ENCODE measurements around the gene GNAT1. TPM values are rescaled to one million over a fixed set of nuclear protein-coding genes. Genes with fewer than 3 reads are reported as not detected.

Gene GNAT1
- total RNA-seq, 1 donor from 2014 or later, result not detected

DNA sequence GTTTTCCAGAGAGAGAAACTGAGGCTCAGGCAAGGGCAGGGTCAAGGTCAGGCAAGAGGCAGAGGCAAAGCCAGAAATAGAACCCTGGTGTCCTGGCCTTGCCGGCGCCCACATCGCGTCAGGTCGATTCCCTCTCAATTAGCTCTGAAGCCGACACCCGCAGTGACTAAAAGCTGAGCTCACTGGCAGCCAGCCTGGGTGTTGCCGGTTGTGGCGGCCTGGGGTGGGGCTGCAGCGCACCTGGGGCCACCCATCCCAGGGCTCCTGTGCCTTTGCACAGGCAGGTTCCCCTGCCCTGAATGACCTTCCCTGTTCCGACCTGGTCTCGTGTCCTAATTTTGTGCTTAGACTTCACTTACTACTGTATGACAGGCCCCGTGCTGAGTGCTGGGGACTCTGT is 30.1 kb upstream of the GNAT1 start:
- no peak for DNase-seq (ENCODE audit: low spot score)
- intact Hi-C loops (cut with DNase I), result no loop called here

DNA sequence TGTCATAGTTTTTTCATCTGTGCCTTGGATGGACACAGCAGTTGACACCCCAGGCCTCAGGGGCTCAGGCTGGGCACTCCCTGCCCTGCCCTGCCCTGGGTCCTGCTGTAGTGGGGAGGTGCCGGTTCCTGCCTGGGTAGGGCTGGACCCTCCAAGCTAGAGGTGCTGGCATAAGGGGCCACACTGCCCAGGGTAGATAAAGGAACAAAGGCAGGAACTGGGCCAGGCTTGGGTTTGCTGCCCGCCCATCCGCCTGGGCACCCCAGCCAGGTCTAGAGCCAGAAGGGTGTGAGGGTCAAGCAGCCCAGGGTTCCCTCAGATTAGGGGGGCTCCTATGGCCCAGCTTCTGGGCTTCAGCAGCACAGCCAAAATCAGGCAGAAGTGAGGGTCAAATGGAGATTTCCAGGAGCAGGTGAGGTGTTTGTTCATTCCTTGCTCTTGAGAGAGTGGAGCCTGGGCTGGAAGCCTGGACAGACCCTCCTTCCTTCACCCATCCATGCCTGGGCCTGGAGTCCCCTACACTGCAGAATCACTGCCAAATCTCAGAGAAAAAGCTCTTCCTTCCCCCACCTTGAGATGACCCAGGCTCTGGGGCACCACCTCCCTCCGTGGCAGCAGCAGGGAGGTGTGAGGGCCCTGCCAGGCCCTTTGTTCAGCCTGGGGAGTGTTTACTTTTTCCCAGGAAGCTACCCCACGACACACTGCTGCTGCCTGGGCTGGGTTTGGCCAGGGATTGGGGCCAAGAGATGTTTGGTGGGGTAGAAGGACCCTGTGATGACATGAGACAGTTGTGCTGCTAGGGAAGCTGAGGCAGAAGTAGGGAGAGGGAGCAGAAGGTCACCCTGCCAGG is 29.2 kb upstream of the GNAT1 start:
- no peak for DNase-seq (ENCODE audit: low spot score)

DNA sequence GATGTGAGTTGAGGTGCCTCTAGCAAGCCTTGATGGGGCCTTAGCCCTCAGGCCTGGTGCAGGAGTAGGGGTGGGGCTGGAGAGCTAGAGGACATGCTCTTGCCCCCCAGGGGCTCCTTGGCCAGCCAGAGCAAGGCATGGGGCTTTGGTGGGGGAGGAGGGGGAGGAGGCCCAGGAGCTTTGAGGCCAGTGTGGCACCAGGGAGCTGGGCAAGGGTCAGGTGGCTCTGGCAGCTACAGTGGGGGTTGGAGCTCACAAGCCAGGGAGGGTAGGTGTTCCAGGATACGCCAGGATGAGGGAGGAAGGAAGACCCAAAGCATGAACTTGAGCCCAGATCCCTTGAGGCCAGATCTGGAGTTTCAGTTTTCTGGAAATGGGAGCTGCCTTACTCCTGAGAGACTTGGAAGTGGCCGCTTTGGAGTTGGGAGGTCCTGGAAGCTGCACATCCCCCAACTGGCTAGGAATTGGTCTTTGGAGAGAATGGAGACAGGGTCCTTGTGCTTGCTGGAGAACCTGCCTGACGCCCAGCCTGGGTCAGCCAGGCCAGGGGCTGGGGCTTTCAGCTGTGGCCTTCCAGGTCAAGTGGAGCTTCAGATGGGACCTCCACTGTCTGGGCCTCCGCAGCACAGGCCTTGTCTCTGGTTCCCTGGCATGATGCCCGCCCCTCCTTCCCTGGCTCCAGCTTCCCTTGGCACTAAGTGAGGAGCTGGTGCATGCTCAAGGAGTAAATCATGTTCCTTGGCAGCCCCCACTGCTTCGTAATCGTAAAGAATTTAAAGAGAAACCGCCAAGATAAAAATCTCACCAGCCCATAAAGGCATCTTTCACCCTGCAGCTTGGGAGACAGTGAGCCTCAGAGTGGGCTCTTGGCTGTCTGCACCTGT is 27.6 kb upstream of the GNAT1 start:
- intact Hi-C loops (cut with DNase I), result no loop called here
- no peak for DNase-seq (ENCODE audit: low spot score)

More for the DNA sequence above, 29.2 kb upstream of the GNAT1 start:
- intact Hi-C loops (cut with DNase I), result no loop called here

DNA sequence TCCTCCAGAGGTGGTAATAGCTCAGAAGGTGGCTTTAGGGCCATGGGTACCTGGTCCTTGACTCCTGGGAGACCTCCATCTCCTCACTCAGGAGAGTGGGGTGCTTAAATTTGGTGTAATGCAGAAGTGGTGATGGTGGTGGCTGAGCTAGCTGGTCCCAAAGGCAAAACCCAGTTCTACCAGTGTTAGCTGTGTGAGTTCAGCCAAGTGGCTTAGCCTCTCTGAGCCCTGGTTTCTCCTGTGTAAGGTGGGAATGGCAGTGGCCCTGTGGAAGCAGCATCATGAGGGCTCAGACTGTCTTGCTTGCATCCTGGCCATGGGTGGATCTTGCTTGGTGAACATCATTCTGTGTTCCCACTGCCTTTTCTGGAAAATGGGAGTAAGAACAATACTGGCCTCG is 26.9 kb upstream of the GNAT1 start:
- DNase-seq (ENCODE audit: low spot score), result no peak
- intact Hi-C loops (cut with DNase I), result no loop called here

DNA sequence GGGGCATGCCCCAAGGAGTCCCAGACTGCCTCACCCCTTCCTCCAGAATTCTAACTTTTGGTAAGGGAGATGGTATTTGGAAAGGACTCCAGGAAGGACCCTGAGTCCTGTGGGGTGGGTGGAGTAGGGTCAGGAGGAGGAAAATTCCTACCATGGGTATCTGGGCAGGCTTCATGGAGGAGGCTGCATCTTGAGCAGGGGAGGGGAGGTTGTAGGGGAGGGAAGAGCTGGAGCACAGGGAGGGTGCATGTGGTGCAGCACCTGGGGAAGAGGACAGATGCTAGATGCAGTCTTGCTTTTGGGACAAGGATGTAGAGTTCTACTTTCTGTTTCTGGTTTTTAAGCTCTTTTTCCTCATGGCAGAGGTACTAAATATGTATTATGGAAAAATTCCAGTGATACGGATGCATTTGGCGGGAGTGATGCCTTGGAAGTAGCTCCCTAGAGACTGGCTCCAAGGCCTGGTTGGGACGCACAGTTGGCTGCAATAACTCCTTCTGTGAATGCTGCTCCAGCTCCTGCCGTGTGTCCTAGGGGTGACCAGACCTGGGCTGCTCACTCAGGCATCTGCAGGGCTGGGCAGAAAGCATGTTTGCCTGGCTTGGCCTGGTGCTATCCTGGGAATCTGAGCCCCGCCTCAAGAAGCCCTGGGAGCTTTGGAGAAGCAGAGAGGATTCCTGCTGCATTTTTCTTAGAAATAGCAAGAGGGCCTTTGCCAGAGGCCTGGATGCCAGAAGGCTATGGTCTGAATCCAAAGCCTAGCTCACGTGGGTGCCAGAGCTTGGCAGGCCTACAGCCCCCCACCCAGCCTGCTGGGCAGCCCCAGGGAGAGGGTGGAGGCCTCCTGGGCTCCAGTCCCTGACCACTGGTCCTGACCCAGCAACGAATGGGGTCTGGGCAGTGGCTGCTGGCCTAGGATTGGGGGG is 26.2 kb upstream of the GNAT1 start:
- intact Hi-C loops (cut with DNase I), result no loop called here
- no peak for DNase-seq (ENCODE audit: low spot score)

DNA sequence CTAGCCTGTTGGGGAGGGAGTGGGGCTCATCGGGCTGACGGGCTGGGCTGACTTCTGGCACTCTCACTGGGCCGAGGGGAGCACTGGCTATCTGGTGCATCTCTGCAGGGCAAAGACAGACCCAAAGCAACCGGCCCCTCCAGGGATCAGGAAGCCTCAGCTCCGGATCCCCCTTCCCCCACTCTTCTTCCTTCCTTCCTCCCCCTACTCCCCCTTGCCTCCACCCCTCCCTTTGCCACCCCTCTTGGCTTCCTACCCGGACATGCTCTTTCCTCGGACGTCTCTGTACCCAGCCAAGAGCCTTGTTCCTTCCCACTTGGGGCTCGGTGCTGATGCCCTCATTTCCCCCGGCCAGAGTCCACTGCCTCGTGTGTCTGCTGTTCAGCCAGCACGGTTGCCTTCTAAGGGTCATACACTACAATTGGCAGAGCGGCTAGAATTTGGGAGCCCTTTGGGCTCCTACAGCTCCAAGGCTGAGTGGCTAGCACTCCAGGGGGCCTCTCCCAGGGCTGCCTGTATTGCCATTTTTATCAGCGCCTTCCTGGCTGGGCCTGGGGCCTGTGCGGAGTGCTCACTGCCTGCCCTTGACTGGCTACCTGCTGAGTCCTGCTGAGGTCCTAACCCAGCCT is 25.4 kb upstream of the GNAT1 start:
- intact Hi-C loops (cut with DNase I), result loop anchor here (1.0 to 2.0 kb wide), 2 partner anchors 11 to 23 kb away; partner anchors contain the start of gene SEMA3F
- DNase-seq (ENCODE audit: low spot score), result no peak

DNA sequence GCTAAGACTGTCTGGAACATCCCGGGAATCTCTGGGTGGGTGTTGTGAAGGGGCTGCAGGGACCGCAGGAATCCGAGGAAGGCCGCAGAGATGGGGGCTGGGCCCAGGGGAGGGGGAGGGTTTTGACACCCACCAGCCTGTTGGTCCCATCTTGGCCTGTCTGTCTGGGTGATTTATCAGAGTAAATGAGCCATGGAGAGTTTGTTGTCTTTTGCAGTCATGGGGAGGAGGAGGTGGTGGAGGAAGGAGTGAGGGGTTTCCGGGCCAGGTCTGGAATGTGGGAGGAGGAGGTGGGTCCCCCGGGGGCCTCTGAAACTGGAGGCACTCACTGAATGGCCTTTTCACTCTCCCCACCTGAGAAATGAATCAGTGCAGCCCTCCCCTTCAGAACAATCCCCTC is 24.8 kb upstream of the GNAT1 start:
- intact Hi-C loops (cut with DNase I), result loop anchor here (1.0 to 2.0 kb wide), 2 partner anchors 11 to 22 kb away; partner anchors contain the start of gene SEMA3F
- DNase-seq (ENCODE audit: low spot score), result no peak

DNA sequence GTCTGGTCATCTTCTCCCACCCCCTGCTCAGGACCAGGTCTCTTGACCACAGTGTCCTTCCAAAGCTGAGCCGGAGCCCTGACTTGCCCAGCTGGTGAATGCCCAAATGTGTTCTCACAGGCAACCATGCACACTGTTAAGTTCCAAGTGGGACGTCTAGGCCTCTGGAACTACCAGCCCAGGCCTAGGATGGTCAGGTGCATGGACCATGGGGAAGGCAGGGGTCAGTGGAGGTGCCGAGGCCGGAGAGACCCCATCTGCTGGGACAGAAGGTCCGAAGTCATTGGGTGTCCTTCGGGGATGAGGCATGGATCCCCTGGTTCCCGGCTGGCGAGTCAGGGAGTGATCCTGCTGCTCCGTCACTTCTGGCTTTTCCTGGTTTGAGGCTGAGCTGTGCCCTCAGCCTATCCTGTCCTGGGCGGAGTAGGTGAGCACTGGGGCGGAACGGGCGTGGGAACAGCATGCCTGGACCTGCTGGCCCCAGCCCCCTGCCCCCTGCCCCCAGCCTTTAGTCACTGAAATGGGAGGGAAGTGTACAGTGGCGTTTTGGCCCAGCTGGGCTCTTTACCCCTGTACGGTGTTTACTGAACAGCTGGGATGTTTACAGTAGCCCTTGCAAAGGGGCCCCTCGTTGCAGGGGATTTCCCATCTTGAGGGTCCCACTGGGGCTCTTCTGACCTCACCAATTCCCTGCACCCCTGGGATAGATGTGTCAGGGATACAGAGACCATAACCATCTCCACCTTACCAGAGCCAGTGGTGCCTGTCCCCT is 24.2 kb upstream of the GNAT1 start:
- DNase-seq (ENCODE audit: low spot score), result no peak
- intact Hi-C loops (cut with DNase I), result loop anchor here (2.0 kb wide), 1 partner anchor 22 kb away; no protein-coding TSS in a partner anchor

DNA sequence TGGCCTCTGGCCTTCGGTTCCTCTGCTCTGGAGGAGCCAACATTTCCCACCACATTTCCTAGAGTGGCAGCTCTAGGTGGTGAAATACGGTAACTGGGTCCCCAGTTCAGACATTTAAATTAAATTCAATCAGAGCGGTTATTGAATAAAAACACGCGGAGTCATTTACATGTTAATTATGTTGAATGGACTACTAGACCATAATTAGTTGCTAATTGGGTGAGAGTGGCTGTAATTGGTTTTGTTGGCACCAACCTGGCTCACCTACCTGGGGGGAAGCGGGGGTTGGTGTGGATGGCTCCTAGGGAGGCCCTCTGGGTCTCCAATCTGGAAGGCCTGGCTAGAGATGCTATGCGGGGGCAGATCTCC is 23.6 kb upstream of the GNAT1 start:
- intact Hi-C loops (cut with DNase I), result loop anchor here (2.0 kb wide), 1 partner anchor 21 kb away; no protein-coding TSS in a partner anchor
- no peak for DNase-seq (ENCODE audit: low spot score)

DNA sequence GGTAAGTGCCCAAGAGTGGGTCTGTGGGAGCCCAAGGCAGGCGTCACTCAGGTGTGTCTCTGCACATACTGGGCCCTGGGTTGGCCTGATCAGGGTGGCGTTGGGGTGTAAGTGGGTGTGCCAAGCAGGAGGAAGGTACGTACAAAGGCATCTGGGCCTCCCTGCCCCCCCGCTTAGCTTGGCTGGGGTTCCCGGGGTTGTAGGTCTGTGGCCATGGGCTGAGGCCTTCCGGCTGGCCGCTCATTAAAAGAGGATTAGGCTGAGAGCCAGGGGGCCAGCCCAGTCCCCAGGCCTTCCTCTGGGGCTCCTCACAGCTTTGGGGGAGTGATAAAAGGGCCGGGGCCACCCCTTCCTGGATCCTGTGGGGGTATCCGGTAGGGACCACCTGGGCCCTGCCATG is 23.0 kb upstream of the GNAT1 start:
- intact Hi-C loops (cut with DNase I), result no loop called here
- no peak for DNase-seq (ENCODE audit: low spot score)

DNA sequence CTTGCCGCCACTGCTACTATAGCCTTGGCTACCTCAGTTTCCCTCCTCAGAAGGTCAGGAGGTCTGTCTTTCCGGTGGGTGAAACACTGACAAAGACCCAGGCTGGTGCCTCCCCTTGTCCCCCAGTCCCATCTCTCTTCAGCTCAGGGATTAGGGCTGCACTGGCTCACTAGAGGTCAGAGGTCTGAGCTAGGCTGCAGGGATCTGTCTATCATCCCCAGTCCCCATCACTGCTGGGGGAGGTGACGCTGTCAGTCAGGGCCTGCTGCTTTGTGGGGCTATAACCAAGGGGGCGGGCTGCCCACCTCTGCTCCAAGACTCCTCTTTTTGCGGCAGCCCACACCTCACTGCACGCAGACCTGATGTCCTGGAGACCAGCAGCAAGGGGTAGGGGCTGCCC is 22.6 kb upstream of the GNAT1 start:
- intact Hi-C loops (cut with DNase I), result no loop called here
- no peak for DNase-seq (ENCODE audit: low spot score)

DNA sequence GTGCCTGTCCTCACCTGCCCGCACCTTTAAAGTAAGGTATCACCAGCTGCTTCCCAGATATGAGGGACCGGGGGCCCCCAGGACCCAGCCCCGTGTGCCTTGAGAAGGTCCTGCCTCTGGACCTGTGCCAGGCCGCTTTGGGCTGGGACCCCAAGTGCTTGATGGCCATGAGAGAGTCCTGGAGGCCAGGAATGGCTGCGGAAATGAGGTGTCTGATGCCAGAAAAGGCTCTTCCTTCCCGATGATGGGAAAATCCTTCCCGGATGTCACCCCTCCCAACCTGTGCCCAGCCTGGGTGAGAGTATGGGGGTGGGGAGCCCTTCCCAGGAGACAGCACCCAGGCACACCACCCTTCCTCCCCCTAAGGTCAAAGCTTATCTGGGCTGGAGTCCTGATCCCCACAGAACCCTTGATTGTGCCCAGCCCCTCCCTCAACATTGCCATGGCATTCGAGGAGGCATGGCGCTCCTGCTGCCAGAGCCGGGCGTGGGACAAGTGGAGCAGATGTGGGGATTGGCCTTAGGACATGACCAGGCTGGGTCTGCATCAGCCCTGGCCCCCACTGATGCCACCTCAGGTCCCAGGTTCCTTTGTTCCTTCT is 22.1 kb upstream of the GNAT1 start:
- intact Hi-C loops (cut with DNase I), result no loop called here
- DNase-seq (ENCODE audit: low spot score), result no peak

DNA sequence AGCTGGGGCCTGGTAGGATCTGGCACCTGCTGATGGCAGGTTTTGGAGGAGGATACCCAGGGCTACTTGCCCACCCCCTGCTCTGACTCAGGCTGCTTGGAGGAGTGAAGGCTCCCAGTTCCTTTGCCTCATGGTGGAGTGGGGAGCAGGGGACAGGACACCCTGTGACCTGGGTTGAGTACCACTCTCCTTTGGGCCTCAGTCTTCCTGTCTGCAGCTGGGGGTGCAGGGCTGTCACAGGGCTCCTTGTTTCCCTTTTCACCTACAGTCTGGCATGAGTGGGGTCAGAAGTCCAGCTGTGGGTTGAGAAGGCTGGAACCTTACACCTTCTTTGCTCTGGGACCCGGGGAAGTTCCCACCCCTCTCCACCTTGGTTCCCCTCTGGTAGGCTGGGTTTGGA is 21.6 kb upstream of the GNAT1 start:
- intact Hi-C loops (cut with DNase I), result no loop called here
- no peak for DNase-seq (ENCODE audit: low spot score)

DNA sequence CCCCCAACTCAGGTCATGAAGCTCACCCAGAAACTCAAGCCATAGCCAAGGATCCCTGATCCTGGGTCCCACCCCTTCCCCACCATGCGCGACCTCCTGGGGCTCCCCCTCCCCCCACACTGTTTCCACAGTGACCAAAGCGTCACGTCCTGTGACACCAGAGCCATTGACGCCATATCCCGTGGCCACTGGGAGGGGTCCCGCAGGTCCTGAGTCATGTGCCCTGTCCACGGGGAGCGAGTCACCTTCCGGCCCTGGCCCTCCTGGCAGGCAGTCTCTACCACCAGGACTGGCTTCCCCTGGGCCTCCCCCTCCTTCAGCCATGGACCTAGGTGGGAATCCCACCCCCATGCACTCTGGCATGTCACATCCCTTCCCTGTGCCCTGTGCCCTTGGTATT is 20.7 kb upstream of the GNAT1 start:
- DNase-seq (ENCODE audit: low spot score), result peak; percentile 89
- intact Hi-C loops (cut with DNase I), result no loop called here

DNA sequence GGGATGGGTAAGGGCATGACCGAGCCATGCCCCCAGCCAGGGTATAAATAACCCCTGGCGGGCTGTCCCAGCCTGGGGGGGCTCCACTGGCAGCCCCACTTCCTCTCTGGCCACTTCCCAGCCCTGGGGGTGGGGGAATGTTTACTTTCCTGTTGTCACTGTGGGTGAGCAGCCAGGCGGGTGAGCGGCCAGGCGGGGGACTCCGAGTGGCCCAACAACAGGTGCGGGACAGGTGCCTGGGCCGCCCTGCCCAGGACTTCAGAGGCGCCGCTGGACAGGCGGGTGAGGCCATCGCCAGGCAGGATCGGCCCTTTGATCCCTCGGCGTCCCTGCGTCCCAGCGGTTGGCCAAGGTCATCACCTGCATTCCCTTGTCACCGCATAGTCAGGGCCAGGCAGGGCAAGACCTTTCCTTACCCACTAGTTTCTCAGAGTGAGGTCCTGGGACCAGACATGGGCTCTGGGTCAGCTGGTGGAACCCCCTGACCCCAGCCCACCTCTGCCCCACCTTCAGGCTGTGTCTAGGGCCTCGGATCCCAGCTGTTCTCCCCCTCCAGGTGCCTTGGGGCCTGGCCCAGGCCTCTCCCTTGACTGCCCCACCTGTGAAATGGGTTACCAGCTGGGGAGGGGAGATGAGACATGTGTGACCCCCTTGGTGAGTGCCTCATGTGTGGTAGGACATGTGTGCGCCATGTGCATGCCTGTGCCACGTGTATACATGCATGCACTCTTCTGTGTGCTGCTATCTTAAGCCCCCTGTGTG is 19.7 kb upstream of the GNAT1 start:
- no peak for DNase-seq (ENCODE audit: low spot score)
- intact Hi-C loops (cut with DNase I), result no loop called here

DNA sequence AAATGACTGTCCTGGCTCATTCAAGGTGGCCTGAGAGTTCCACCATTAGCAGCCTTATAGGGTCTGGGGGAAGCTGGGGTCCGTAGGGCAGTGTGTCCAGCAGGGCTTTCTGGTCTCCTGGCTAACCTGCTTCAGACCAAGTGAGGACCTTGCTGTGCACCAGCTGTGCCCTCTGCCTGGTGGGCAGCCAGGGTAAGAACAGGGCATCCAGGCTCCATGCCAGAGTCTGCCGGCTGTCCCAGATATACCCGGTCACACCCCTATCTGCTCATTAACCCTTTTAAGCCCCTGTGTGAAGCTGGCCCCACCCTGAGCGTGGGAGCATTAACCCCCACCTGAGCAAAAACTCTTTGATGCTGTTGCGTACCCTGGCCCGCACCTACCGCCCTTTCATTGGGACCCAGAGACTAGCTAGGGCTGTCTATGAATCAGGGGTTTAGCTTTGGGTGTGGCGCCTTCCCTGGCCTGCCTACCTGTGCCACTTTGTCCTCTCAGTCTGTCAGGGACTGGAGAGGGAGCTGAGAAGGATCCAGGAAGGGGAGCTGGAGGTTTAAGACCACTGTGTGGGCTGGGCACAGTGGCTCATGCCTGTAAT is 18.7 kb upstream of the GNAT1 start:
- intact Hi-C loops (cut with DNase I), result no loop called here
- DNase-seq (ENCODE audit: low spot score), result no peak

All from cardiac septum (tissue), 1 donor.